K562 (cell line): Measurements from ENCODE around the gene HEBP2. TPM values are rescaled to one million over a fixed set of nuclear protein-coding genes. Genes with fewer than 3 reads are reported as not detected.

Experiments
- ATAC-seq: fragments of 200-7000 bp; cut with Tn5 transposase; 3 replicates; pipeline ENCODE4 v1.9.1; 2020; ENCODE audit warnings: moderate library complexity
- BruUV-seq: library from RNA; stranded (reverse); fragments of 400-500 nt; replicated peaks from 2 replicates; lab custom pipeline; 2021; lab: Mats Ljungman, UMichigan
- CTCF ChIA-PET: fragments of 300-600 bp; formaldehyde crosslinking; extraction: SDS; loops from one replicate; lab custom pipeline; 2021; ENCODE audit warnings: low intra/inter-chr PET ratio; lab: Yijun Ruan, JAX
- POLR2A ChIA-PET: fragments of 300-600, 350-650 bp; sonication (Branson Sonifier 250); formaldehyde crosslinking; extraction: SDS; loops from one replicate; lab custom pipeline; 2021; ENCODE audit warnings: antibody characterized with exemption, inconsistent platforms; lab: Yijun Ruan, JAX
- DNase-seq, 4 experiments: peaks; one replicate each; pipeline versions ENCODE4 v3.0.0 to v3.0.0-alpha.2; 2011 to 2018; ENCODE audit warnings: low spot score in 3 of 4, mixed read lengths in 3 of 4; ENCODE audit errors: extremely low read depth in 1 of 4
- FAIRE-seq: peaks from 2 replicates; lab custom pipeline; 2011; peaks lifted over from hg19 to GRCh38; lab: Jason Lieb, UNC
- H2AFZ ChIP-seq: 2 replicates; pipeline ENCODE4 v1.6.0; 2011; ENCODE audit warnings: low read depth, low read length, control low read depth, inconsistent platforms
- H3K27ac ChIP-seq: fragments of 200-600 bp; 3 replicates; pipeline ENCODE4 v1.8.0; 2011; ENCODE audit warnings: low read depth, mild to moderate bottlenecking, control low read depth, inconsistent platforms, low read length, moderate library complexity, mixed read lengths; ENCODE audit errors: extremely low read depth
- H3K27me3 ChIP-seq, 2 experiments: fragments of 300-600 bp in 1 of 2; 2 replicates in 1 of 2; 3 replicates in 1 of 2; pipeline versions ENCODE4 v1.6.0 to v1.8.0; 2011; ENCODE audit warnings: inconsistent platforms in 2 of 2, low read length in 2 of 2, mild to moderate bottlenecking in 1 of 2, mixed read lengths in 1 of 2, moderate library complexity in 1 of 2; ENCODE audit not compliant: control insufficient read depth in 2 of 2, insufficient read depth in 2 of 2
- H3K36me3 ChIP-seq: fragments of 300-600 bp; 3 replicates; pipeline ENCODE4 v1.8.0; 2011; ENCODE audit warnings: mild to moderate bottlenecking, low read length, inconsistent platforms; ENCODE audit not compliant: control insufficient read depth, insufficient read depth
- H3K4me1 ChIP-seq, 2 experiments: fragments of 200-600 bp in 1 of 2; replicated peaks in 1 of 2; 2 replicates in 1 of 2; 3 replicates in 1 of 2; pipeline versions ENCODE4 v1.5.1 to v1.8.0; 2011; ENCODE audit warnings: inconsistent platforms in 2 of 2, low read length in 2 of 2, mild to moderate bottlenecking in 1 of 2, mixed read lengths in 1 of 2, moderate library complexity in 1 of 2; ENCODE audit not compliant: control insufficient read depth in 2 of 2, insufficient read depth in 2 of 2
- H3K4me2 ChIP-seq: 2 replicates; pipeline ENCODE4 v1.6.1; 2011; ENCODE audit warnings: low read length, control low read depth, inconsistent platforms, mixed read lengths; ENCODE audit not compliant: insufficient read depth
- H3K4me3 ChIP-seq: fragments of 200-600 bp; sonication (generic), shearing (Covaris generic); 2 replicates; pipeline ENCODE4 v1.5.1; 2016; ENCODE audit warnings: control low read depth, inconsistent platforms
- H3K79me2 ChIP-seq: fragments of 200-600 bp; 3 replicates; pipeline ENCODE4 v1.8.0; 2011; ENCODE audit warnings: low read length, inconsistent platforms; ENCODE audit not compliant: control insufficient read depth, insufficient read depth
- H3K9ac ChIP-seq, 2 experiments: 2 replicates each; pipeline versions ENCODE4 v1.6.0 to v1.6.1; 2011; ENCODE audit warnings: low read depth in 2 of 2, low read length in 2 of 2, control low read depth in 1 of 2, inconsistent platforms in 1 of 2, mild to moderate bottlenecking in 1 of 2, mixed read lengths in 1 of 2; ENCODE audit not compliant: insufficient read depth in 1 of 2
- H3K9me1 ChIP-seq: one replicate; pipeline ENCODE4 v1.6.0; 2011; ENCODE audit warnings: inconsistent platforms, mild to moderate bottlenecking, low read length, moderate library complexity; ENCODE audit not compliant: control insufficient read depth, insufficient read depth
- H3K9me3 ChIP-seq: replicated peaks from 2 replicates; pipeline ENCODE4 v1.5.1; 2011; ENCODE audit warnings: low read depth, low read length, inconsistent platforms; ENCODE audit not compliant: control insufficient read depth, insufficient read depth
- H4K20me1 ChIP-seq: replicated peaks from 2 replicates; pipeline ENCODE4 v1.6.1; 2011; ENCODE audit warnings: low read length, inconsistent platforms, mixed read lengths; ENCODE audit not compliant: control insufficient read depth, insufficient read depth
- CBX3 ChIP-seq, 2 experiments: IDR thresholded peaks; 1 replicate in 1 of 2; 2 replicates in 1 of 2; pipeline ENCODE4 v1.6.1; 2012; ENCODE audit warnings: inconsistent platforms in 2 of 2, low read length in 2 of 2, borderline replicate concordance in 1 of 2, control low read depth in 1 of 2
- EZH2 ChIP-seq: IDR thresholded peaks from 2 replicates; pipeline ENCODE4 v1.6.1; 2012; ENCODE audit warnings: low read depth, mild to moderate bottlenecking, inconsistent platforms, low read length, borderline replicate concordance
- GATAD2B ChIP-seq: fragments of 450-650 bp; IDR thresholded peaks from 2 replicates; pipeline ENCODE4 v1.6.1; 2017; ENCODE audit warnings: mild to moderate bottlenecking, borderline replicate concordance
- KAT2B ChIP-seq: IDR thresholded peaks from one replicate; pipeline ENCODE4 v1.6.1; 2012; ENCODE audit warnings: low read depth, mild to moderate bottlenecking, control low read depth, inconsistent platforms, low read length, moderate library complexity
- RBM25 ChIP-seq: fragments of 200-400 bp; formaldehyde crosslinking; IDR thresholded peaks from 2 replicates; pipeline ENCODE4 v1.6.1; 2018; ENCODE audit warnings: low read length, low read depth, moderate library complexity; ENCODE audit not compliant: severe bottlenecking
- SMAD3 ChIP-seq: fragments of 450-650 bp; formaldehyde crosslinking; conservative IDR thresholded peaks from 2 replicates; pipeline ENCODE4 v1.4.0; 2020; ENCODE audit warnings: mild to moderate bottlenecking
- TEAD2 ChIP-seq: fragments of 450-650 bp; IDR thresholded peaks from 2 replicates; pipeline ENCODE4 v1.6.1; 2016; ENCODE audit warnings: missing genetic modification characterization, control low read depth, missing compliant biosample characterization
- ZNF57 ChIP-seq: fragments of 450-650 bp; formaldehyde crosslinking; IDR thresholded peaks from 2 replicates; pipeline ENCODE4 v1.4.0; 2020; ENCODE audit warnings: mild to moderate bottlenecking, moderate library complexity
- WGBS: fragments of 100-300 bp; shearing (Covaris generic); methylation state at CpG from one replicate; pipeline ENCODE4 v1.1.6; 2016; ENCODE audit warnings: low coverage, mixed read lengths; ENCODE audit not compliant: insufficient coverage; ENCODE audit errors: missing lambda C conversion rate; 5-methylcytosine and 5-hydroxymethylcytosine counted together
- in situ Hi-C: fragments of 300-500 bp; cut with MboI; formaldehyde crosslinking; loops from 4 replicates; pipeline ENCODE4 v1.15.0; 2018; ENCODE audit warnings: inconsistent platforms, mixed read lengths
- intact Hi-C: fragments of 100-400 bp; cut with micrococcal nuclease; formaldehyde crosslinking; loops from 2 replicates; pipeline ENCODE4 v1.14.2; 2022
- polyA plus RNA-seq, 8 experiments: library from polyadenylated mRNA; depleted of rRNA in 4 of 8; stranded (reverse) in 5 of 8; unstranded in 3 of 8; fragments of >200 nt; fragmentation: Nextera tagmentation in 2 of 8; fragmentation: Illumina TruSeq in 1 of 8; extraction: Ambion mirVana in 2 of 8; extraction: Trizol in 1 of 8; gene quantifications; 2 replicates each; pipeline versions ENCODE4 v1.2.1 to v1.2.3, GENCODE V29; 2011 to 2014; ENCODE audit warnings: inconsistent platforms in 1 of 8, missing spikeins in 1 of 8
- total RNA-seq, 7 experiments: library from RNA; depleted of rRNA in 6 of 7; stranded (reverse); fragments of >200 nt in 6 of 7; fragmentation: Illumina TruSeq in 2 of 7; extraction: Trizol in 2 of 7; gene quantifications; 2 replicates each; pipeline versions ENCODE4 v1.2.1 to v1.2.3, GENCODE V29; 2011 to 2021; ENCODE audit warnings: low replicate concordance in 1 of 7
- TF ChIP-seq, protein P1 (sequence below), 2 experiments: IDR thresholded peaks in 1 of 2; conservative IDR thresholded peaks in 1 of 2; 2 replicates each; pipeline ENCODE4 v1.6.1; 2016; ENCODE audit warnings: low read depth in 2 of 2, mild to moderate bottlenecking in 1 of 2, missing compliant biosample characterization in 1 of 2, missing genetic modification characterization in 1 of 2, moderate library complexity in 1 of 2
- TF ChIP-seq, protein P2 (sequence below): fragments of 450-650 bp; IDR thresholded peaks from 2 replicates; pipeline ENCODE4 v1.6.1; 2016; ENCODE audit warnings: mild to moderate bottlenecking

Gene HEBP2
- total and polyA plus RNA-seq, 9 of the 15 experiments (the other 6 are each of a cell fraction or from before 2014, with no cell fraction given): 8.5 to 63.7 (median 36.9) TPM

DNA sequence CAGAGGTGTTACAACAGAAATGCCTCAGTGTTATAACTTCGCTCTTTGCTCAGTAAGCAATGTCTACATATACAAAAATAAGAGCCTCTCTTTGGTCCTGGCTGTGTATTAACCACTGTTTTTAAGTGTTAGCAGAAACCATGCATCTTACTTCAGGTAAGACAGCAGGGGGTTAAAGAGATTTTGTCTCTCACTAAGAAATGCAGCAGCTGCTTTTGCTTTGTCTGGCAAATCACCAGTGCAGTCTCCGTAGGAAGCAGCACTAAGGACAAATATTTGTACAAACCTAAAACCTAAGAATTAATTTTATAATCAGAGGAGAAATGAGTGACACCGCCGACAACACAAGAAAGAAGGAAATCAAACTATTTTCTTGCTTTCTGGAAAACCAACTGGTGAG is 25.6 kb upstream of the HEBP2 start (continued):
- TF ChIP-seq, protein P1, sequence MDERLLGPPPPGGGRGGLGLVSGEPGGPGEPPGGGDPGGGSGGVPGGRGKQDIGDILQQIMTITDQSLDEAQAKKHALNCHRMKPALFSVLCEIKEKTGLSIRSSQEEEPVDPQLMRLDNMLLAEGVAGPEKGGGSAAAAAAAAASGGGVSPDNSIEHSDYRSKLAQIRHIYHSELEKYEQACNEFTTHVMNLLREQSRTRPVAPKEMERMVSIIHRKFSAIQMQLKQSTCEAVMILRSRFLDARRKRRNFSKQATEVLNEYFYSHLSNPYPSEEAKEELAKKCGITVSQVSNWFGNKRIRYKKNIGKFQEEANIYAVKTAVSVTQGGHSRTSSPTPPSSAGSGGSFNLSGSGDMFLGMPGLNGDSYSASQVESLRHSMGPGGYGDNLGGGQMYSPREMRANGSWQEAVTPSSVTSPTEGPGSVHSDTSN (CRISPR knock-in tag; IDR thresholded peaks at IDR 0.05; ENCODE audit: low read depth): no peak
- TF ChIP-seq, protein P1 (tag; conservative IDR thresholded peaks at IDR 0.05; ENCODE audit: low read depth): no peak
- TF ChIP-seq SMAD3 (CRISPR knock-in tag): no peak
- no peak for TF ChIP-seq EZH2
- TF ChIP-seq, all 486 proteins: peak for 0

DNA sequence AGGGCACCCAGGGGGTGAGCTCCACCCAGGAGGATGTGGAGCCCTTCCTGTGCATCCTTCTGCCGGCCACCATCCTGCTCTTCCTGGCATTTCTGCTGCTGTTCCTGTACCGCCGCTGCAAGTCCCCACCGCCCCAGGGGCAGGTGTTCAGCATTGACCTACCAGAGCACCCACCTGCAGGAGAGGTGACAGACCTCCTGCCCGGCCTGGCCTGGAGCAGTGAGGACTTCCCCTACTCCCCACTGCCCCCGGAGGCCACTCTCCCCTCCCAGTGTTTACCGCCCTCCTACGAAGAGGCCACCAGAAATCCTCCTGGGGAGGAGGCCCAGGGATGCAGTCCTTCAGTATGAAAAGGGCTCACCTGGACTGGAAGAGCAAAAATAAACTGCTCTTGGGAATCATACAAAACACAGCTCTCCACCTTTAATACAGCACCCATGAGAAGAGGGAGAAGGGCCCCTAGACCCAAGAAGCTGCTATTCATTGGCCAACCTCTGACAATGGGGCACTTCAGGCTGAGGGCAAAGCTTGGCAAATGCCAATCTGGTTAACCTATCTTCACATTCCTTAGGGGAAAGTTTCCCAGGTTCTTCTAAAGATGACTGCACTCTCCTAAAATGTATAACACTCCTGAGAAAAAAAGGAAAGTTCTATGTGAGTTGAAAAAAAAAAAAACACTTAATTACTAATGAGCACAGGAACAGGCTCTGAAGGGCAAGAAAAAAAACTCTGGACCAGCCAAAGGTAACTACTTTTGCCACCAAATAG is 21.3 kb upstream of the HEBP2 start:
- no peaks in the 10 kb centered on the region for H3K79me2 ChIP-seq
- H3K9ac ChIP-seq: no peak overlapping the region
- no peak overlapping the region for H3K4me3 ChIP-seq
- no peaks in the 10 kb centered on the region for H3K9me1 ChIP-seq
- no peak for DNase-seq
- ChIA-PET POLR2A (no interaction called here), CTCF (interaction anchor here (0.6 kb wide), 1 partner anchor 114 kb away, joined by 3 read pairs; no protein-coding TSS in a partner anchor)
- no peaks in the 10 kb centered on the region for H3K9me3 ChIP-seq
- H3K27ac ChIP-seq: no peak overlapping the region
- ATAC-seq: peak; percentile 56
- peaks cover 0 to 2% of the 10 kb centered on the region in 2 experiments; a peak in 1 of 5 replicates for H3K4me1 ChIP-seq
- BruUV-seq: no TSS peak
- WGBS: 5% methylated on average over 8 of the region's 8 CpGs
- H4K20me1 ChIP-seq: no peaks in the 10 kb centered on the region
- no peak for FAIRE-seq
- H3K4me2 ChIP-seq: no peak overlapping the region
- TF ChIP-seq, protein P2, sequence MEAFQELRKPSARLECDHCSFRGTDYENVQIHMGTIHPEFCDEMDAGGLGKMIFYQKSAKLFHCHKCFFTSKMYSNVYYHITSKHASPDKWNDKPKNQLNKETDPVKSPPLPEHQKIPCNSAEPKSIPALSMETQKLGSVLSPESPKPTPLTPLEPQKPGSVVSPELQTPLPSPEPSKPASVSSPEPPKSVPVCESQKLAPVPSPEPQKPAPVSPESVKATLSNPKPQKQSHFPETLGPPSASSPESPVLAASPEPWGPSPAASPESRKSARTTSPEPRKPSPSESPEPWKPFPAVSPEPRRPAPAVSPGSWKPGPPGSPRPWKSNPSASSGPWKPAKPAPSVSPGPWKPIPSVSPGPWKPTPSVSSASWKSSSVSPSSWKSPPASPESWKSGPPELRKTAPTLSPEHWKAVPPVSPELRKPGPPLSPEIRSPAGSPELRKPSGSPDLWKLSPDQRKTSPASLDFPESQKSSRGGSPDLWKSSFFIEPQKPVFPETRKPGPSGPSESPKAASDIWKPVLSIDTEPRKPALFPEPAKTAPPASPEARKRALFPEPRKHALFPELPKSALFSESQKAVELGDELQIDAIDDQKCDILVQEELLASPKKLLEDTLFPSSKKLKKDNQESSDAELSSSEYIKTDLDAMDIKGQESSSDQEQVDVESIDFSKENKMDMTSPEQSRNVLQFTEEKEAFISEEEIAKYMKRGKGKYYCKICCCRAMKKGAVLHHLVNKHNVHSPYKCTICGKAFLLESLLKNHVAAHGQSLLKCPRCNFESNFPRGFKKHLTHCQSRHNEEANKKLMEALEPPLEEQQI: no peak
- TF ChIP-seq ZNF57 (CRISPR knock-in tag): no peak
- no peak for TF ChIP-seq RBM25
- no peak for TF ChIP-seq KAT2B
- TF ChIP-seq TEAD2: no peak
- TF ChIP-seq GATAD2B: no peak
- TF ChIP-seq CBX3 (IDR thresholded peaks at IDR 0.05; ENCODE audit: borderline replicate concordance in 1 of 2, low read length in 2 of 2): no peak
- H2AFZ ChIP-seq: no peak overlapping the region
- no peaks in the 10 kb centered on the region for H3K36me3 ChIP-seq
- peaks cover 12 to 21% of the 10 kb centered on the region in 2 experiments for H3K27me3 ChIP-seq
- in situ Hi-C loops (no loop called here), intact Hi-C loops (no loop called here)
